H1 (cell line): ENCODE measurements around the gene RPL14. TPM values are rescaled to one million over a fixed set of nuclear protein-coding genes. Genes with fewer than 3 reads are reported as not detected.

Experiments
- CTCF ChIA-PET: fragments of 300-600 bp; sonication (Branson Sonifier 250); formaldehyde crosslinking; loops from one replicate; lab custom pipeline; 2021; ENCODE audit not compliant: partially characterized antibody; lab: Charles Lee
- POLR2A ChIA-PET: fragments of 300-600 bp; sonication (Branson Sonifier 250); formaldehyde crosslinking; loops from one replicate; lab custom pipeline; 2021; ENCODE audit warnings: inconsistent platforms; ENCODE audit not compliant: partially characterized antibody; lab: Charles Lee
- DNase-seq, 2 experiments: peaks; one replicate each; pipeline versions ENCODE4 v3.0.0 to v3.0.0-alpha.2; 2010 to 2022; ENCODE audit warnings: low spot score in 2 of 2, low read depth in 1 of 2, mixed read lengths in 1 of 2
- FAIRE-seq: peaks from 2 replicates; lab custom pipeline; 2011; peaks lifted over from hg19 to GRCh38; lab: Jason Lieb, UNC
- H2AFZ ChIP-seq: 2 replicates; pipeline ENCODE4 v1.8.1; 2012; ENCODE audit warnings: low read length, inconsistent platforms
- H2AK5ac ChIP-seq: 2 replicates; pipeline ENCODE4 v1.6.1; 2013; ENCODE audit warnings: low read depth, low read length
- H2BK120ac ChIP-seq: replicated peaks from 2 replicates; pipeline ENCODE3; 2013; ENCODE audit warnings: low read depth, low read length, inconsistent platforms
- H2BK12ac ChIP-seq: 2 replicates; pipeline ENCODE4 v1.6.1; 2013; ENCODE audit warnings: low read depth, low read length
- H2BK15ac ChIP-seq: 2 replicates; pipeline ENCODE4 v1.6.1; 2013; ENCODE audit warnings: low read length
- H2BK20ac ChIP-seq: 2 replicates; pipeline ENCODE4 v1.6.1; 2013; ENCODE audit warnings: low read length
- H2BK5ac ChIP-seq: 2 replicates; pipeline ENCODE4 v1.6.1; 2013; ENCODE audit warnings: low read depth, low read length
- H3K14ac ChIP-seq: 2 replicates; pipeline ENCODE4 v1.6.1; 2013; ENCODE audit warnings: inconsistent platforms; ENCODE audit not compliant: insufficient read length
- H3K18ac ChIP-seq: 2 replicates; pipeline ENCODE4 v1.6.1; 2013; ENCODE audit warnings: low read length; ENCODE audit errors: extremely low read depth
- H3K23ac ChIP-seq: 2 replicates; pipeline ENCODE4 v1.6.1; 2013; ENCODE audit warnings: inconsistent platforms; ENCODE audit not compliant: insufficient read length
- H3K23me2 ChIP-seq: 2 replicates; pipeline ENCODE4 v1.6.1; 2013; ENCODE audit warnings: low read depth, low read length
- H3K27ac ChIP-seq: 2 replicates; pipeline ENCODE4 v1.6.1; 2011; ENCODE audit warnings: low read depth, low read length, inconsistent platforms
- H3K27me3 ChIP-seq, 4 experiments: replicated peaks in 1 of 4; 1 replicate in 1 of 4; 2 replicates in 3 of 4; pipeline versions ENCODE4 v1.6.1 to v1.8.1; 2011 to 2013; ENCODE audit warnings: low read length in 3 of 4, mild to moderate bottlenecking in 3 of 4, inconsistent platforms in 2 of 4, mixed read lengths in 2 of 4, moderate library complexity in 1 of 4; ENCODE audit not compliant: control insufficient read depth in 3 of 4, insufficient read depth in 3 of 4; ENCODE audit errors: extremely low read depth in 1 of 4
- H3K36me3 ChIP-seq, 4 experiments: 2 replicates each; pipeline versions ENCODE4 v1.6.1 to v1.8.1; 2011 to 2013; ENCODE audit warnings: mild to moderate bottlenecking in 4 of 4, low read length in 3 of 4, moderate library complexity in 2 of 4, control low read depth in 1 of 4, inconsistent platforms in 1 of 4; ENCODE audit not compliant: insufficient read depth in 4 of 4, control insufficient read depth in 2 of 4
- H3K4ac ChIP-seq: replicated peaks from 2 replicates; pipeline ENCODE3; 2013; ENCODE audit warnings: low read length, low read depth, mixed read lengths, inconsistent platforms; ENCODE audit not compliant: insufficient read length
- H3K4me1 ChIP-seq, 4 experiments: replicated peaks in 1 of 4; 1 replicate in 1 of 4; 2 replicates in 3 of 4; pipeline versions ENCODE4 v1.6.1 to v1.8.1; 2011 to 2013; ENCODE audit warnings: low read length in 3 of 4, inconsistent platforms in 2 of 4, mixed read lengths in 1 of 4; ENCODE audit not compliant: insufficient read depth in 4 of 4, control insufficient read depth in 3 of 4
- H3K4me2 ChIP-seq, 2 experiments: 2 replicates each; pipeline versions ENCODE4 v1.6.1 to v1.8.1; 2011 to 2013; ENCODE audit warnings: low read depth in 2 of 2, low read length in 2 of 2, control low read depth in 1 of 2, inconsistent platforms in 1 of 2, mild to moderate bottlenecking in 1 of 2; ENCODE audit not compliant: insufficient read depth in 1 of 2
- H3K4me3 ChIP-seq, 4 experiments: fragments of 200-600, 300-600 bp in 1 of 4; sonication (generic), shearing (Covaris generic), sonication (Bioruptor Twin) in 1 of 4; 2 replicates each; pipeline versions ENCODE4 v1.5.1 to v1.8.1; 2011 to 2016; ENCODE audit warnings: low read length in 4 of 4, low read depth in 3 of 4, control low read depth in 2 of 4, inconsistent platforms in 2 of 4, mild to moderate bottlenecking in 2 of 4, mixed read lengths in 1 of 4, moderate library complexity in 1 of 4; ENCODE audit not compliant: insufficient read depth in 2 of 4; ENCODE audit errors: extremely low read depth in 1 of 4
- H3K56ac ChIP-seq: replicated peaks from 2 replicates; pipeline ENCODE3; 2013; ENCODE audit warnings: low read depth, mild to moderate bottlenecking, mixed read lengths, low read length, inconsistent platforms; ENCODE audit not compliant: insufficient read length
- H3K79me1 ChIP-seq: 2 replicates; pipeline ENCODE4 v1.6.1; 2013; ENCODE audit warnings: low read depth, low read length, control low read depth
- H3K79me2 ChIP-seq, 2 experiments: 2 replicates each; pipeline versions ENCODE4 v1.6.1 to v1.8.1; 2012 to 2013; ENCODE audit warnings: low read length in 2 of 2, mild to moderate bottlenecking in 2 of 2, inconsistent platforms in 1 of 2; ENCODE audit not compliant: insufficient read depth in 2 of 2, control insufficient read depth in 1 of 2
- H3K9ac ChIP-seq, 4 experiments: replicated peaks in 1 of 4; 1 replicate in 1 of 4; 2 replicates in 3 of 4; pipeline versions ENCODE4 v1.6.1 to v1.8.1; 2011 to 2013; ENCODE audit warnings: low read depth in 3 of 4, low read length in 3 of 4, control low read depth in 2 of 4, mild to moderate bottlenecking in 2 of 4, moderate library complexity in 2 of 4, inconsistent platforms in 1 of 4; ENCODE audit errors: extremely low read depth in 1 of 4
- H3K9me3 ChIP-seq, 2 experiments: 2 replicates each; pipeline versions ENCODE4 v1.6.1 to v1.8.1; 2012 to 2013; ENCODE audit warnings: mild to moderate bottlenecking in 2 of 2, moderate library complexity in 2 of 2, control low read depth in 1 of 2, inconsistent platforms in 1 of 2, low read depth in 1 of 2, low read length in 1 of 2, mixed read lengths in 1 of 2; ENCODE audit not compliant: insufficient read depth in 2 of 2
- H4K20me1 ChIP-seq, 2 experiments: replicated peaks in 1 of 2; 2 replicates each; pipeline versions ENCODE3 to v1.8.1; 2011 to 2013; ENCODE audit warnings: inconsistent platforms in 2 of 2, low read length in 2 of 2, mild to moderate bottlenecking in 1 of 2; ENCODE audit not compliant: insufficient read depth in 2 of 2, control insufficient read depth in 1 of 2
- H4K5ac ChIP-seq: 2 replicates; pipeline ENCODE4 v1.6.1; 2013; ENCODE audit warnings: low read length, low read depth, mixed read lengths, inconsistent platforms; ENCODE audit not compliant: insufficient read length
- H4K8ac ChIP-seq: 2 replicates; pipeline ENCODE4 v1.8.0; 2013; ENCODE audit warnings: mild to moderate bottlenecking, moderate library complexity, low read length, inconsistent platforms; ENCODE audit not compliant: insufficient read depth; ENCODE audit errors: extremely low read depth
- H4K91ac ChIP-seq: replicated peaks from 2 replicates; pipeline ENCODE3; 2013; ENCODE audit warnings: low read length, mixed read lengths, inconsistent platforms; ENCODE audit not compliant: insufficient read length
- RFX5 ChIP-seq: IDR thresholded peaks from 2 replicates; pipeline ENCODE4 v1.6.1; 2011; ENCODE audit warnings: low read depth, low read length, improper control_type of control experiment, borderline replicate concordance
- SIN3A ChIP-seq, 2 experiments: IDR thresholded peaks in 1 of 2; conservative IDR thresholded peaks in 1 of 2; 2 replicates each; pipeline ENCODE4 v1.6.1; 2011 to 2012; ENCODE audit warnings: low read length in 2 of 2, improper control_type of control experiment in 1 of 2, low read depth in 1 of 2, mild to moderate bottlenecking in 1 of 2
- TEAD4 ChIP-seq: IDR thresholded peaks from 2 replicates; pipeline ENCODE4 v1.6.1; 2012; ENCODE audit warnings: low read depth, low read length, inconsistent platforms, mixed read lengths
- WGBS, 2 experiments: shearing (Covaris generic) in 1 of 2; methylation state at CpG; one replicate each; pipeline versions ENCODE4 v1.1.6 to v1.1.7; 2013 to 2015; ENCODE audit warnings: low lambda C conversion rate in 2 of 2, mixed read lengths in 2 of 2, inconsistent platforms in 1 of 2, low coverage in 1 of 2, missing lambda C conversion rate in 1 of 2; ENCODE audit not compliant: insufficient replicate concordance in 2 of 2, insufficient coverage in 1 of 2, insufficient read length in 1 of 2; ENCODE audit errors: extremely low coverage in 1 of 2, missing lambda C conversion rate in 1 of 2; 5-methylcytosine and 5-hydroxymethylcytosine counted together
- polyA plus RNA-seq, 7 experiments: library from polyadenylated mRNA; depleted of rRNA in 3 of 7; stranded (reverse) in 5 of 7; unstranded in 2 of 7; fragments of >200 nt in 5 of 7; fragments of 200-250 nt in 2 of 7; gene quantifications; 1 replicate in 5 of 7; 2 replicates in 1 of 7; 4 replicates in 1 of 7; pipeline versions ENCODE4 v1.2.1 to v1.2.3, GENCODE V29; 2011 to 2013; ENCODE audit warnings: missing spikeins in 2 of 7, mixed read lengths in 2 of 7
- total RNA-seq: library from RNA; stranded (reverse); fragmentation: NEBNext Ultra II Directional; extraction: Animal tissue kit (Norgen Biotek cat#: 25700); gene quantifications from 2 replicates; pipeline ENCODE4 v1.2.1, GENCODE V29; 2021

The RPL14 gene
- total and polyA plus RNA-seq, 2 of the 8 experiments (the other 6 are each of a cell fraction or from before 2014, with no cell fraction given), result 1,192 to 2,341 TPM

DNA sequence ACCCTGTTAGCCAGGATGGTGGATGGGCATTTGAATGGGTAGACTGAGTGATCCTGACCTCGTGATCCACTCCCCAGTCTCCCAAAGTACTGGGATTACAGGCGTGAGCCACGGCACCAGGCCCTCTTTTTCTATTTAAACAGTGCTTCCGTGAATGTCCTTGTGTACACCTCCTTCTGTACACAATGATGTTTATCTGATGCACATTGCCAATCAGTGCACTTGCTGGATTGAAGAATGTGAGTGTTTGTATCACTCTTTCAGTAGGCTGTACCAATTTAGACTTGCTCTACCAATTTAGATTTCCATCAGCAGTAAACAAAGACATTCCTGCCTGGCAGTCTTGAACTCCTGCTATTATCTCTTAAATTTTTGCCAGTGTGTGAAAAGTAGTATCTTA is 10.9 kb downstream of the RPL14 start:
- CTCF ChIA-PET, result interaction anchor here (0.7 kb wide), 1 partner anchor 738 kb away, joined by 3 read pairs; no protein-coding TSS in a partner anchor
- H3K4me2 ChIP-seq, result no peak overlapping the region
- no peaks in the 10 kb centered on the region for H3K27me3 ChIP-seq
- DNase-seq, result no peak
- no peak overlapping the region for H4K91ac ChIP-seq
- H3K14ac ChIP-seq, result no peak overlapping the region
- no peaks in the 10 kb centered on the region for H3K79me2 ChIP-seq
- peaks cover 9 to 12% of the 10 kb centered on the region in 2 experiments for H4K20me1 ChIP-seq
- H3K9ac ChIP-seq, result no peak overlapping the region
- H3K36me3 ChIP-seq, result peaks cover 4 to 32% (median 12%) of the 10 kb centered on the region in 4 experiments; a peak in 7 of 8 replicates
- H3K4me3 ChIP-seq, result no peak overlapping the region
- H3K4ac ChIP-seq, result no peak overlapping the region
- TF ChIP-seq SIN3A (conservative IDR thresholded peaks at IDR 0.05 in 1 of 2, IDR thresholded peaks at IDR 0.05 in 1 of 2; ENCODE audit: low read depth in 1 of 2, low read length in 2 of 2), result no peak
- TF ChIP-seq TEAD4, result no peak
- no peak for TF ChIP-seq RFX5
- TF ChIP-seq, all 59 proteins: peak for 0
- Histone ChIP-seq H3K56ac (no peak overlapping the region), H2BK15ac (no peak overlapping the region), H2BK12ac (no peak overlapping the region), H2AFZ (no peak overlapping the region), H3K23ac (no peak overlapping the region), H3K9me3 (no peaks in the 10 kb centered on the region), H3K18ac (no peak overlapping the region), H3K79me1 (no peaks in the 10 kb centered on the region), H3K27ac (no peak overlapping the region), H4K8ac (no peak overlapping the region), H2AK5ac (no peak overlapping the region), H3K23me2 (no peaks in the 10 kb centered on the region), H2BK120ac (no peak overlapping the region), H2BK20ac (no peak overlapping the region), H2BK5ac (no peak overlapping the region), H4K5ac (no peak overlapping the region), H3K4me1 (no peaks in the 10 kb centered on the region)
- POLR2A ChIA-PET, result interaction anchor here (10.2 kb wide), 1 partner anchor 9 kb away, joined by 64 read pairs; the partner anchor contains the start of gene RPL14
- 95% methylated on average over 4 of the region's 4 CpGs; no CpG with 5 or more reads in 1 of the 2 experiments for WGBS, 2 experiments
- FAIRE-seq, result no peak
